GM12878 (cell line): ENCODE measurements around the gene DAB2IP. TPM values are rescaled to one million over a fixed set of nuclear protein-coding genes. Genes with fewer than 3 reads are reported as not detected.

ENCODE experiments used
- ATAC-seq: fragments of 200-7000 bp; cut with Tn5 transposase; 3 replicates; pipeline ENCODE4 v1.9.1; 2020; ENCODE audit warnings: mild to moderate bottlenecking, moderate library complexity
- BruUV-seq: library from RNA; stranded (reverse); fragments of 400-500 nt; replicated peaks from 2 replicates; lab custom pipeline; 2021; lab: Mats Ljungman, UMichigan
- CTCF ChIA-PET: fragments of 300-600 bp; sonication (Branson Sonifier 250); formaldehyde crosslinking; extraction: SDS; loops from one replicate; lab custom pipeline; 2021; ENCODE audit warnings: inconsistent platforms; lab: Yijun Ruan, JAX
- POLR2A ChIA-PET: fragments of 350-600 bp; formaldehyde crosslinking; extraction: SDS; loops from one replicate; lab custom pipeline; 2021; ENCODE audit warnings: inconsistent platforms; lab: Charles Lee
- RAD21 ChIA-PET: fragments of 300-600 bp; sonication (Branson Sonifier 250); formaldehyde crosslinking; loops from one replicate; lab custom pipeline; 2023; ENCODE audit warnings: antibody characterized with exemption; ENCODE audit not compliant: unreplicated experiment; lab: Charles Lee
- SMC1A ChIA-PET: fragments of 300-600 bp; sonication (Branson Sonifier 250); formaldehyde crosslinking; loops from one replicate; lab custom pipeline; 2023; ENCODE audit not compliant: unreplicated experiment, uncharacterized antibody; lab: Charles Lee
- DNase-seq: peaks from one replicate; pipeline ENCODE4 v3.0.0-alpha.2; 2011; ENCODE audit warnings: low read depth, low spot score
- FAIRE-seq: peaks from 3 replicates; lab custom pipeline; 2011; peaks lifted over from hg19 to GRCh38; lab: Jason Lieb, UNC
- H2AFZ ChIP-seq: 2 replicates; pipeline ENCODE4 v1.6.0; 2011; ENCODE audit warnings: low read depth, low read length, control low read depth; ENCODE audit not compliant: control insufficient read depth
- H3K27ac ChIP-seq: 2 replicates; pipeline ENCODE4 v1.5.1; 2011; ENCODE audit warnings: control low read depth; ENCODE audit not compliant: control insufficient read depth, insufficient read depth
- H3K27me3 ChIP-seq, 2 experiments: replicated peaks in 1 of 2; 2 replicates each; pipeline versions ENCODE4 v1.6.0 to v1.6.1; 2011; ENCODE audit warnings: low read length in 1 of 2; ENCODE audit not compliant: control insufficient read depth in 2 of 2, insufficient read depth in 2 of 2
- H3K36me3 ChIP-seq, 2 experiments: 2 replicates each; pipeline ENCODE4 v1.5.1; 2011; ENCODE audit warnings: low read length in 1 of 2; ENCODE audit not compliant: control insufficient read depth in 2 of 2, insufficient read depth in 2 of 2
- H3K4me1 ChIP-seq: 2 replicates; pipeline ENCODE4 v1.6.1; 2011; ENCODE audit warnings: mild to moderate bottlenecking, low read length, moderate library complexity, mixed read lengths; ENCODE audit not compliant: control insufficient read depth, insufficient read depth
- H3K4me2 ChIP-seq: 2 replicates; pipeline ENCODE4 v1.6.0; 2011; ENCODE audit warnings: control low read depth; ENCODE audit not compliant: control insufficient read depth, insufficient read depth
- H3K4me3 ChIP-seq: fragments of 200-600 bp; sonication (generic); 2 replicates; pipeline ENCODE4 v1.5.1; 2016
- H3K79me2 ChIP-seq: 2 replicates; pipeline ENCODE4 v1.6.0; 2011; ENCODE audit warnings: low read length; ENCODE audit not compliant: control insufficient read depth, insufficient read depth
- H3K9ac ChIP-seq: 2 replicates; pipeline ENCODE4 v1.8.0; 2011; ENCODE audit warnings: low read length, control low read depth, mixed read lengths; ENCODE audit not compliant: control insufficient read depth, insufficient read depth
- H3K9me3 ChIP-seq: replicated peaks from 3 replicates; pipeline ENCODE4 v1.5.1; 2011; ENCODE audit warnings: mild to moderate bottlenecking, low read length; ENCODE audit not compliant: control insufficient read depth, insufficient read depth
- H4K20me1 ChIP-seq: 2 replicates; pipeline ENCODE4 v1.6.0; 2011; ENCODE audit not compliant: control insufficient read depth, insufficient read depth
- MEF2A ChIP-seq: IDR thresholded peaks from 2 replicates; pipeline ENCODE4 v1.6.1; 2011; ENCODE audit warnings: low read depth, mild to moderate bottlenecking, low read length, moderate library complexity; ENCODE audit not compliant: insufficient read depth
- NFYB ChIP-seq: IDR thresholded peaks from 2 replicates; pipeline ENCODE4 v1.6.1; 2011; ENCODE audit warnings: low read depth, mild to moderate bottlenecking, low read length, improper control_type of control experiment, moderate library complexity; ENCODE audit not compliant: insufficient read depth
- PAX8 ChIP-seq: fragments of 450-650 bp; IDR thresholded peaks from 2 replicates; pipeline ENCODE4 v1.6.1; 2017; ENCODE audit warnings: mild to moderate bottlenecking, moderate library complexity
- RB1 ChIP-seq: fragments of 450-650 bp; formaldehyde crosslinking; IDR thresholded peaks from 2 replicates; pipeline ENCODE4 v1.6.1; 2017; ENCODE audit warnings: mild to moderate bottlenecking, borderline replicate concordance
- RELA ChIP-seq: fragments of 450-650 bp; IDR thresholded peaks from 2 replicates; pipeline ENCODE4 v1.8.0; 2014; ENCODE audit warnings: borderline replicate concordance; ENCODE audit not compliant: partially characterized antibody
- SREBF1 ChIP-seq: IDR thresholded peaks from 2 replicates; pipeline ENCODE4 v1.6.1; 2012; ENCODE audit warnings: mild to moderate bottlenecking, low read length
- SRF ChIP-seq, 2 experiments: IDR thresholded peaks; 2 replicates each; pipeline ENCODE4 v1.6.1; 2011; ENCODE audit warnings: low read depth in 2 of 2, low read length in 2 of 2, mild to moderate bottlenecking in 1 of 2, moderate library complexity in 1 of 2
- SUPT20H ChIP-seq: IDR thresholded peaks from 2 replicates; pipeline ENCODE4 v1.6.1; 2011; ENCODE audit warnings: low read depth, mild to moderate bottlenecking, low read length, moderate library complexity, borderline replicate concordance; ENCODE audit not compliant: control insufficient read depth
- WGBS: methylation state at CpG from one replicate; pipeline ENCODE4 v1.1.6; 2016; ENCODE audit warnings: low lambda C conversion rate; ENCODE audit not compliant: insufficient replicate concordance, insufficient coverage; ENCODE audit errors: missing lambda C conversion rate; 5-methylcytosine and 5-hydroxymethylcytosine counted together
- in situ Hi-C: fragments of 300-500 bp; cut with MboI; formaldehyde crosslinking; loops from 9 replicates; pipeline ENCODE4 v1.14.3; 2018; ENCODE audit warnings: mixed read lengths
- intact Hi-C: fragments of 100-400 bp; cut with micrococcal nuclease; formaldehyde crosslinking; loops from one replicate; pipeline ENCODE4 v1.14.2; 2022; ENCODE audit not compliant: unreplicated experiment
- polyA plus RNA-seq, 11 experiments: library from polyadenylated mRNA; depleted of rRNA in 4 of 11; unstranded in 6 of 11; stranded (reverse) in 5 of 11; fragments of >200 nt; fragmentation: Nextera tagmentation in 4 of 11; fragmentation: Illumina TruSeq in 1 of 11; extraction: Ambion mirVana in 4 of 11; extraction: Trizol in 1 of 11; gene quantifications; 1 replicate in 1 of 11; 2 replicates in 10 of 11; pipeline versions ENCODE4 v1.2.1 to v1.2.3, GENCODE V29; 2011 to 2016; ENCODE audit warnings: inconsistent platforms in 2 of 11, missing spikeins in 2 of 11, low read depth in 1 of 11
- total RNA-seq, 4 experiments: library from RNA; depleted of rRNA in 3 of 4; stranded (reverse); fragments of >200 nt in 3 of 4; fragmentation: Illumina TruSeq in 1 of 4; extraction: Trizol in 1 of 4; gene quantifications; 2 replicates each; pipeline versions ENCODE4 v1.2.1 to v1.2.3, GENCODE V29; 2013 to 2021
- TF ChIP-seq, protein P1 (sequence below): IDR thresholded peaks from 2 replicates; pipeline ENCODE4 v1.6.1; 2012; ENCODE audit warnings: low read depth, low read length, improper control_type of control experiment
- TF ChIP-seq, protein P2 (sequence below): IDR thresholded peaks from 2 replicates; pipeline ENCODE4 v1.6.1; 2011; ENCODE audit warnings: low read depth, mild to moderate bottlenecking, low read length, moderate library complexity, borderline replicate concordance; ENCODE audit errors: extremely low read depth
- TF ChIP-seq, protein P3 (sequence below): IDR thresholded peaks from 2 replicates; pipeline ENCODE4 v1.6.1; 2012; ENCODE audit warnings: low read depth, low read length, improper control_type of control experiment
- TF ChIP-seq, protein P4 (sequence below): fragments of 450-650 bp; IDR thresholded peaks from 2 replicates; pipeline ENCODE4 v1.6.1; 2017; ENCODE audit warnings: mild to moderate bottlenecking, low read depth, inconsistent platforms; ENCODE audit not compliant: poor library complexity, severe bottlenecking

The DAB2IP gene
- total and polyA plus RNA-seq, 10 of the 15 experiments (the other 5 are each of a cell fraction or from before 2014, with no cell fraction given), result 0.03 to 0.38 (median 0.14) TPM; not detected in 6

DNA sequence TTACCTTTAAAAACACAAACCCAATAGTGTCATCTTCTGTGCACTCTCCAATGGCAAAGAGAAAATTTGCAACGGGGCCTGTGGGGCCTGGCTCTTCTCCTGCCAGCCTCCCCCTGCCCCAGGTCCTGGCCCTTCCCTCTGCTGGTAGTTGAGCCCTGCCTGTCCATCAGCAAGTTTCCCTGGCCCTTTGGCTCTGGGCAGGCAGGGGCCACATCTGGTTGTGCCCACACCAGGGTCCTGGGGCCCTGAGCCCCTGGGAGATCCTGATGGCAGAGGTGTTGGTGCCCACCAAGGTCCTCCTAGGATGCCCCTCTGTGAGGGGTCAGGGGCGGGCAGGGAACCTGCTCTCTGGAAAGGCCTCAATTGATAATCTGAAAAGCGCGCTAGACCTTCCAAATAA, 157.3 kb downstream of the DAB2IP start:
- H4K20me1 ChIP-seq, result no peaks in the 10 kb centered on the region
- H3K9ac ChIP-seq, result no peak overlapping the region
- DNase-seq, result no peak
- H3K27ac ChIP-seq, result no peak overlapping the region
- TF ChIP-seq, protein P1, sequence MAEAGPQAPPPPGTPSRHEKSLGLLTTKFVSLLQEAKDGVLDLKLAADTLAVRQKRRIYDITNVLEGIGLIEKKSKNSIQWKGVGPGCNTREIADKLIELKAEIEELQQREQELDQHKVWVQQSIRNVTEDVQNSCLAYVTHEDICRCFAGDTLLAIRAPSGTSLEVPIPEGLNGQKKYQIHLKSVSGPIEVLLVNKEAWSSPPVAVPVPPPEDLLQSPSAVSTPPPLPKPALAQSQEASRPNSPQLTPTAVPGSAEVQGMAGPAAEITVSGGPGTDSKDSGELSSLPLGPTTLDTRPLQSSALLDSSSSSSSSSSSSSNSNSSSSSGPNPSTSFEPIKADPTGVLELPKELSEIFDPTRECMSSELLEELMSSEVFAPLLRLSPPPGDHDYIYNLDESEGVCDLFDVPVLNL, result no peak
- TF ChIP-seq, protein P2, sequence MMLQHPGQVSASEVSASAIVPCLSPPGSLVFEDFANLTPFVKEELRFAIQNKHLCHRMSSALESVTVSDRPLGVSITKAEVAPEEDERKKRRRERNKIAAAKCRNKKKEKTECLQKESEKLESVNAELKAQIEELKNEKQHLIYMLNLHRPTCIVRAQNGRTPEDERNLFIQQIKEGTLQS, result no peak
- no peaks in the 10 kb centered on the region for H3K4me1 ChIP-seq
- H3K27me3 ChIP-seq, result 0 out of 4 replicates have a peak, but pooled peaks cover 0 to 1% of the 10 kb centered on the region in 2 experiments
- ChIA-PET POLR2A (no interaction called here), CTCF (no interaction called here), RAD21 (no interaction called here), SMC1A (no interaction called here)
- no peaks in the 10 kb centered on the region for H3K79me2 ChIP-seq
- H3K4me2 ChIP-seq, result no peak overlapping the region
- no peak overlapping the region for H3K4me3 ChIP-seq
- H2AFZ ChIP-seq, result no peak overlapping the region
- WGBS, result 52% methylated on average over 4 of the region's 4 CpGs
- no peak for FAIRE-seq
- in situ Hi-C loops (no loop called here), intact Hi-C loops (no loop called here)
- ATAC-seq, result no peak
- no peaks in the 10 kb centered on the region for H3K36me3 ChIP-seq
- no TSS peak for BruUV-seq
- H3K9me3 ChIP-seq, result no peaks in the 10 kb centered on the region

DNA sequence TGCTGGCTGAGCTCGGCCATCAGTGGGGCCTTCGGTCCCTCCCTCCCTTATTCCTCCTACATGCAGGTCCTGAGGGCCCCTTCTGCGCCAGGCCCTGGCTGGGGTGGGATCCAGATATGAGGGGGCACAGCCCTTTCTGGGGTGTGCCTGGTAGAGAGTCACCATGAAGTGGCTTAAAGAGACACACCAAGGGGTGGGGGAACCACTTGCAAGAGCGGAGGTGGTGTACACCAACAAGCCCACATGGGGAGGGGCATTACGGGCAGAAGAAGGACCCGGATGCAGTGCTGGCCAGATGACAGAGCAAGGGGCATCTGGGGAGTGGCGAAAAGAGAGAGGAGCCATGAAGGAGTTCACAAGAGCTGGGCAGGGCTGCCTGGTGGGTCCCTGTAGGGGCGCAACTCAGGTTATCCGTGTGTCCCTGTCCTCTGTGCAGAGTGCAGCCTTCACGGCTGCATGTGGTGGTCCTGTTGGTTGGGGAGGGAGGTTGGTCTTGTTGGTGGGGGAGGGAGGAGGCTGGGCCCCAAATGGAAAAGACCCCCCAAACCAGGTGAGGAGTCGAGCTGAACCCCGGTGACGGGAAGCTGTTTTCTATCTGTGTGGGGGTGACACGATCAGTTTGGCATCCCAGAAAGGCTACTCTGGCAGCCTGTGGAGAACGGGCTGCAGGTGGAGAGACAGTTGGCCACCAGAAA, 158.1 kb downstream of the DAB2IP start:
- no peaks in the 10 kb centered on the region for H3K9me3 ChIP-seq
- ChIA-PET POLR2A (no interaction called here), RAD21 (no interaction called here), CTCF (no interaction called here), SMC1A (no interaction called here)
- no peak overlapping the region for H3K4me2 ChIP-seq
- DNase-seq (no peak), ATAC-seq (no peak), FAIRE-seq (no peak)
- H3K4me1 ChIP-seq, result no peaks in the 10 kb centered on the region
- H3K36me3 ChIP-seq, result no peaks in the 10 kb centered on the region
- BruUV-seq, result no TSS peak
- no peak overlapping the region for H3K27ac ChIP-seq
- no peak overlapping the region for H2AFZ ChIP-seq
- WGBS, result 43% methylated on average over 14 of the region's 15 CpGs
- no peaks in the 10 kb centered on the region for H4K20me1 ChIP-seq
- H3K9ac ChIP-seq, result no peak overlapping the region
- in situ Hi-C loops (no loop called here), intact Hi-C loops (no loop called here)
- H3K4me3 ChIP-seq, result no peak overlapping the region
- H3K79me2 ChIP-seq, result no peaks in the 10 kb centered on the region
- H3K27me3 ChIP-seq, result 0 out of 4 replicates have a peak, but pooled peaks cover 0 to 1% of the 10 kb centered on the region in 2 experiments
- no peak for TF ChIP-seq RB1
- TF ChIP-seq, protein P3, sequence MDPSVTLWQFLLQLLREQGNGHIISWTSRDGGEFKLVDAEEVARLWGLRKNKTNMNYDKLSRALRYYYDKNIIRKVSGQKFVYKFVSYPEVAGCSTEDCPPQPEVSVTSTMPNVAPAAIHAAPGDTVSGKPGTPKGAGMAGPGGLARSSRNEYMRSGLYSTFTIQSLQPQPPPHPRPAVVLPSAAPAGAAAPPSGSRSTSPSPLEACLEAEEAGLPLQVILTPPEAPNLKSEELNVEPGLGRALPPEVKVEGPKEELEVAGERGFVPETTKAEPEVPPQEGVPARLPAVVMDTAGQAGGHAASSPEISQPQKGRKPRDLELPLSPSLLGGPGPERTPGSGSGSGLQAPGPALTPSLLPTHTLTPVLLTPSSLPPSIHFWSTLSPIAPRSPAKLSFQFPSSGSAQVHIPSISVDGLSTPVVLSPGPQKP, result no peak
- no peak for TF ChIP-seq PAX8
- TF ChIP-seq, protein P4, sequence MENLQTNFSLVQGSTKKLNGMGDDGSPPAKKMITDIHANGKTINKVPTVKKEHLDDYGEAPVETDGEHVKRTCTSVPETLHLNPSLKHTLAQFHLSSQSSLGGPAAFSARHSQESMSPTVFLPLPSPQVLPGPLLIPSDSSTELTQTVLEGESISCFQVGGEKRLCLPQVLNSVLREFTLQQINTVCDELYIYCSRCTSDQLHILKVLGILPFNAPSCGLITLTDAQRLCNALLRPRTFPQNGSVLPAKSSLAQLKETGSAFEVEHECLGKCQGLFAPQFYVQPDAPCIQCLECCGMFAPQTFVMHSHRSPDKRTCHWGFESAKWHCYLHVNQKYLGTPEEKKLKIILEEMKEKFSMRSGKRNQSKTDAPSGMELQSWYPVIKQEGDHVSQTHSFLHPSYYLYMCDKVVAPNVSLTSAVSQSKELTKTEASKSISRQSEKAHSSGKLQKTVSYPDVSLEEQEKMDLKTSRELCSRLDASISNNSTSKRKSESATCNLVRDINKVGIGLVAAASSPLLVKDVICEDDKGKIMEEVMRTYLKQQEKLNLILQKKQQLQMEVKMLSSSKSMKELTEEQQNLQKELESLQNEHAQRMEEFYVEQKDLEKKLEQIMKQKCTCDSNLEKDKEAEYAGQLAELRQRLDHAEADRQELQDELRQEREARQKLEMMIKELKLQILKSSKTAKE, result no peak
- no peak for TF ChIP-seq SRF (IDR thresholded peaks at IDR 0.05; ENCODE audit: low read depth in 2 of 2, low read length in 2 of 2)
- no peak for TF ChIP-seq MEF2A
- no peak for TF ChIP-seq SREBF1
- no peak for TF ChIP-seq SUPT20H
- no peak for TF ChIP-seq NFYB
- no peak for TF ChIP-seq RELA
